Measurements from ENCODE around the gene CYP51A1. TPM values are rescaled to one million over a fixed set of nuclear protein-coding genes. Genes with fewer than 3 reads are reported as not detected.

The CYP51A1 gene
- total RNA-seq, 4 donors from 2014 or later = 34.4 to 62.4 (median 52.3) TPM

GRCh38 chr7:92141161-92141560 is 6.9 kb upstream of the CYP51A1 start:
- TF ChIP-seq POLR2A (IDR thresholded peaks at IDR 0.05) (no peak), CTCF (IDR thresholded peaks at IDR 0.05) (no peak)
- WGBS, 2 donors = 93 to 96% methylated on average over 7 of the region's 7 CpGs
- DNase-seq (ENCODE audit: low spot score in 2 of 2) = no peak
- H3K4me3 ChIP-seq (ENCODE audit: low read depth, poor library complexity, severe bottlenecking) = no peak overlapping the region
- intact Hi-C loops (cut with DNase I; ENCODE audit: low total_unique reads) = no loop called here

- TF ChIP-seq POLR2A (IDR thresholded peaks at IDR 0.05) (no peak), CTCF (IDR thresholded peaks at IDR 0.05) (no peak)
- intact Hi-C loops (cut with DNase I; ENCODE audit: low total_unique reads) = no loop called here
- DNase-seq (ENCODE audit: low spot score in 2 of 2) = no peak
- H3K4me3 ChIP-seq (ENCODE audit: low read depth, poor library complexity, severe bottlenecking) = no peak overlapping the region
- WGBS, 2 donors = 43 to 46% methylated on average over 2 of the region's 2 CpGs
These were observed 3.3 kb upstream of the CYP51A1 start for GRCh38 chr7:92137557-92137956.

- 25 to 26% methylated on average over 21 of the region's 21 CpGs for WGBS, 2 donors
- no peak for DNase-seq (ENCODE audit: low spot score in 2 of 2)
- intact Hi-C loops (cut with DNase I; ENCODE audit: low total_unique reads) = no loop called here
- H3K4me3 ChIP-seq (ENCODE audit: low read depth, poor library complexity, severe bottlenecking) = peak overlapping the region; percentile 83
- TF ChIP-seq POLR2A (IDR thresholded peaks at IDR 0.05) = no peak
- no peak for TF ChIP-seq CTCF (IDR thresholded peaks at IDR 0.05)
These were observed 994 bp upstream of the CYP51A1 start for GRCh38 chr7:92135052-92135889.

- TF ChIP-seq POLR2A (IDR thresholded peaks at IDR 0.05) = no peak
- TF ChIP-seq CTCF (IDR thresholded peaks at IDR 0.05) = peak in 1 of 3 donors; percentile 69
- WGBS, 2 donors = 0% methylated on average over 15 to 32 of the region's 42 CpGs
- peak overlapping the region; percentile 83 for H3K4me3 ChIP-seq (ENCODE audit: low read depth, poor library complexity, severe bottlenecking)
- peak; percentile 70 to 94 for DNase-seq (ENCODE audit: low spot score in 2 of 2)
- intact Hi-C loops (cut with DNase I; ENCODE audit: low total_unique reads) = no loop called here
These were observed 473 bp downstream of the CYP51A1 start for GRCh38 chr7:92133737-92134270.

- TF ChIP-seq POLR2A (IDR thresholded peaks at IDR 0.05) = no peak
- TF ChIP-seq CTCF (IDR thresholded peaks at IDR 0.05) = no peak
- 43 to 47% methylated on average over 15 of the region's 15 CpGs for WGBS, 2 donors
- intact Hi-C loops (cut with DNase I; ENCODE audit: low total_unique reads) = no loop called here
- H3K4me3 ChIP-seq (ENCODE audit: low read depth, poor library complexity, severe bottlenecking) = peak overlapping the region; percentile 83
- DNase-seq (ENCODE audit: low spot score in 2 of 2) = no peak
These were observed 1.0 kb downstream of the CYP51A1 start for GRCh38 chr7:92133133-92133736.
